ENCODE results near the gene FANCI. TPM values are rescaled to one million over a fixed set of nuclear protein-coding genes. Genes with fewer than 3 reads are reported as not detected.

The FANCI gene
- total RNA-seq, 1 donor from 2014 or later, result 7.8 TPM

DNA sequence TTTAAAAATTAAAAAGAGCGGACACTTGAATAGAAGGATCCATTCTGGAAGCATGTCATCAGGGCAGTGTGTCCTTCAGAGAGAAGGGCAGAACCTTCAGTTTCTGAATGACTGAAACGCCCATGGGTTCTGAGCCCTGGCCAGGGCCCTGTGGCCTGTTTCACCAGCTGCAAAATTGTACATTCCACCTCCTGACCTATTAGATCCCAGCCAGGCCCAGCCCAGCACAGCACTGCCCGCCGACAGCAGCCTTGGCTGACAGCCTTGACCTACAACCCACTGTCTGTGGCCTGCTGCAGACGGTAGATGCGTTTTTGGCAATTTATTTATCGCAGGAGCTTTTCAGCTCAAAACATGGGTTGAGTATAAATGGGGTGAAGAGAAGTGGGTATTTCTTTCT is 96.8 kb downstream of the FANCI start:
- H3K27me3 ChIP-seq (ENCODE audit: low read depth), result peaks cover 8% of the 10 kb centered on the region
- no peak for DNase-seq

DNA sequence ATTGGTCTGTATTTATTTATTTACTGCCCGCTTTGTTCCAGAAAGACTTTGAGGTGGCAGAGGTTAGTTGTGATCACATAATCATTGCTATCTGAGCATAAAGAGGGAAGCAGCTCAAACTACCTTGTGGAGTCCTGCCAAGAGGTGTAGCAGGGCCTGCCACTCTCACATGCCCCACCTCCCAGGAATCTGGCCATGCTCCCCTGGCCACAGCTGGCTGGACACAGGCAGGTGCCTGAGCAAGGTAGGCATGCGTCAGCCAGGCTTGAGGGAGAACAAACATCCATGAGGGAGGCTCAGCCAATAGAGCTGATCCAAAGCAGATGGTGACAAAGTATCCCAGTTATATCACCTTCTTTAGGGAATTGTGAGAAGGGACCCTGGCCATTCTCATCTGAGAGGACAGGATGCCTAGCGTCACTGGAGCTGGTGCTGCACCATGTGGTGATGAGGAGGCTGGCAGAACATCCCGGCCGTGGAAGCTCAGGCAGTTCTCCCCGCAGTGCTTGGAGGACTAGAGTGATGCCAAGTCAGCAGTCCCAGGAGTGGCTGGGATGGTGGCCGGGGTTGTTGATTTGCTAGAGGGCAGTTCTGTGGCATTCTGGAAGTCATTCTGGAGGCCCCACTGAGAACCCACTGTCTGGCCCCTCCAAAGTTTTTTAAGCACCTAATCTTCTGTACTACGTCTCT is 97.7 kb downstream of the FANCI start:
- TF ChIP-seq, protein P1, sequence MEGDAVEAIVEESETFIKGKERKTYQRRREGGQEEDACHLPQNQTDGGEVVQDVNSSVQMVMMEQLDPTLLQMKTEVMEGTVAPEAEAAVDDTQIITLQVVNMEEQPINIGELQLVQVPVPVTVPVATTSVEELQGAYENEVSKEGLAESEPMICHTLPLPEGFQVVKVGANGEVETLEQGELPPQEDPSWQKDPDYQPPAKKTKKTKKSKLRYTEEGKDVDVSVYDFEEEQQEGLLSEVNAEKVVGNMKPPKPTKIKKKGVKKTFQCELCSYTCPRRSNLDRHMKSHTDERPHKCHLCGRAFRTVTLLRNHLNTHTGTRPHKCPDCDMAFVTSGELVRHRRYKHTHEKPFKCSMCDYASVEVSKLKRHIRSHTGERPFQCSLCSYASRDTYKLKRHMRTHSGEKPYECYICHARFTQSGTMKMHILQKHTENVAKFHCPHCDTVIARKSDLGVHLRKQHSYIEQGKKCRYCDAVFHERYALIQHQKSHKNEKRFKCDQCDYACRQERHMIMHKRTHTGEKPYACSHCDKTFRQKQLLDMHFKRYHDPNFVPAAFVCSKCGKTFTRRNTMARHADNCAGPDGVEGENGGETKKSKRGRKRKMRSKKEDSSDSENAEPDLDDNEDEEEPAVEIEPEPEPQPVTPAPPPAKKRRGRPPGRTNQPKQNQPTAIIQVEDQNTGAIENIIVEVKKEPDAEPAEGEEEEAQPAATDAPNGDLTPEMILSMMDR (IDR thresholded peaks at IDR 0.05), result no peak
- Histone ChIP-seq H3K4me1 (no peaks in the 10 kb centered on the region), H3K27ac (no peak overlapping the region), H3K9me3 (no peaks in the 10 kb centered on the region), H3K36me3 (no peaks in the 10 kb centered on the region), H3K4me3 (no peak overlapping the region), H3K27me3 (ENCODE audit: low read depth) (peaks cover 17% of the 10 kb centered on the region)
- ATAC-seq (peak; percentile 88), DNase-seq (peak; percentile 73)
- intact Hi-C loops (cut with DNase I), result no loop called here

More for the DNA sequence above, 96.8 kb downstream of the FANCI start:
- peaks cover 4% of the 10 kb centered on the region for H3K4me1 ChIP-seq
- H3K27ac ChIP-seq, result no peak overlapping the region
- H3K9me3 ChIP-seq, result no peaks in the 10 kb centered on the region
- no peaks in the 10 kb centered on the region for H3K36me3 ChIP-seq
- no peak for ATAC-seq
- TF ChIP-seq, protein P1 (IDR thresholded peaks at IDR 0.05), result no peak
- no peak overlapping the region for H3K4me3 ChIP-seq
- intact Hi-C loops (cut with DNase I), result no loop called here

DNA sequence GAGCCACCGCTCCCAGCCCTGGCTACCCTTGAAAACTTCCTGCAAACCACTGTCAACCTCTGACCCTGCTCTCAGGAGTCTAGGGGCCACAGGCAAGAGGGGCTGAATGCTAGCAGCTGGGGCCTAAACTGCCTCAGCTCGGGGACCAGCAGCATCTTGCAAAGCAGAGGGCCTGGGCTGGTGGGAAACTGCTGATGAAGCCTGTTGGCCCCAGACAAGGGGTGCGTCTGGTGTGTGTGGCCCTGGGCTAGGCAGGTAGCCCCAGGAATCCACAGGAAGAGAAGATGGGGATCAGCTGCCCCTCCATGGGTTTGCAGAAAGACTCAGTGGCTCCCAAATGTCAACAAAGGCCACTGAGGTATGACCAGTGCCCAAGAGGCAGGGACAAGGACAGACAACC is 99.1 kb downstream of the FANCI start:
- no peak for DNase-seq
- Histone ChIP-seq H3K4me3 (no peak overlapping the region), H3K36me3 (no peaks in the 10 kb centered on the region), H3K27me3 (ENCODE audit: low read depth) (peaks cover 25% of the 10 kb centered on the region), H3K4me1 (no peaks in the 10 kb centered on the region), H3K27ac (no peak overlapping the region), H3K9me3 (no peaks in the 10 kb centered on the region)
- TF ChIP-seq, protein P1 (IDR thresholded peaks at IDR 0.05), result no peak
- intact Hi-C loops (cut with DNase I), result no loop called here
- ATAC-seq, result no peak

DNA sequence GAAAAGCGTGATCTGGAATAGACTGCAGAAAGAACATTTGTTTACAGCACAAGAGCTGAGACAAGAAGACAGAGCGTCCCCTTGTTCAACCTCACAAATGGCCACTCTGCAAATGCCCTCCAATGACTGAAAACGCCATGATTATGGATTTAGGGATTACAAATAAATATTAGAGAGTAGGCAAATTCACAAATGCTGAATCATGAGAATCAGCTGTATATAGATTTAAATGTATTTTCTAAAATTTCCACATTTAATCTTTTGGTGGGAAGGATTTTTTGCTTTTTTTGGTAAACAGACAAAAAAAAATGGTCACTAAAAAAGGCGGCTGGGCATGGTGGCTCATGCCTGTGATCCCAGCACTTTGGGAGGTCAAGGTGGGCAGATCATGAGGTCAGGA is 101.5 kb downstream of the FANCI start:
- DNase-seq (no peak), ATAC-seq (no peak)
- Histone ChIP-seq H3K27me3 (ENCODE audit: low read depth) (peaks cover 31% of the 10 kb centered on the region), H3K27ac (no peak overlapping the region), H3K9me3 (no peaks in the 10 kb centered on the region), H3K4me3 (no peak overlapping the region), H3K4me1 (no peaks in the 10 kb centered on the region), H3K36me3 (no peaks in the 10 kb centered on the region)
- intact Hi-C loops (cut with DNase I), result no loop called here
- TF ChIP-seq, protein P1 (IDR thresholded peaks at IDR 0.05), result no peak

DNA sequence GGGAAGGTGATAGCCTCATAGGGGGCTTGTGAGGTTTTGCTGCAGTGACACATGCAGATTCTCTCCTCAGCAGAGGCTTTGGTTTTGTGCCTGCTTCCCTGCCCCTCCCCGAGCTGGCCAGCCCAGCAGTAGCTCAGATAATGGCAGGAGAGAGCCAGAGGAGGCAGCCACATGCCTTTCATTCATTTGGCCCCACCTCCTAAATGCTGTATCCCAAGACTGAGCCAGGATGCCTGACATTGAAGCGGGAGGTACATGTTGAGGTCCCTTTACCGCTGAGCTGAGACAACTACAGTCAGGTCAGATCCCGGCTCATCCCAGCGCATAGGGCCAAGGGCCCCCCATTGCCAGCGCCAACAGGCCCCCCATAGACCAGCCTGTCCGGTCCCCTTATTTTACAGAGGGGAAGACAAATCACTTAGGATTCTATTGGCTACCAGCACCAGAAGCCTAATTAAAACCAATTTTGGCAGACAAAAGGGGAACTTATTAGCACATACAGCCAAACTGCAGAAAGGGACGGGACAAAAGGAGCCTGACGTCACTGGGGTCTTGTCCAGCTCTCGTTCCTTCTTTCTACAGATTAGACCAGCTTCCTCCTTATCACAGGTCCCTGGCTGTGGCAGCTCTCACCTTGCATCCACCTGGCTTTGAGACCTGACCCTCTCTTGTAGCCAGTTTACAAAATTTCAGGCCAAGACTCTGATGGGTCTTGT is 102.9 kb downstream of the FANCI start:
- H3K36me3 ChIP-seq, result no peaks in the 10 kb centered on the region

More for the DNA sequence above, 102.9 kb downstream of the FANCI start:
- H3K27ac ChIP-seq, result no peak overlapping the region
- intact Hi-C loops (cut with DNase I), result no loop called here
- peaks cover 31% of the 10 kb centered on the region for H3K27me3 ChIP-seq (ENCODE audit: low read depth)
- DNase-seq (no peak), ATAC-seq (no peak)
- no peaks in the 10 kb centered on the region for H3K9me3 ChIP-seq
- H3K4me3 ChIP-seq, result no peak overlapping the region
- TF ChIP-seq, protein P1 (IDR thresholded peaks at IDR 0.05), result no peak
- H3K4me1 ChIP-seq, result no peaks in the 10 kb centered on the region

All from lower lobe of right lung (tissue), 2 donors.